Tibial nerve (tissue), 4 donors: ENCODE results near the gene PEX6. TPM values are rescaled to one million over a fixed set of nuclear protein-coding genes. Genes with fewer than 3 reads are reported as not detected.
A peak's percentile ranks its signal among the peaks of the same experiment; 100 is the strongest.

ENCODE experiments used
- DNase-seq, 2 donors: peaks; one replicate each; pipeline ENCODE4 v3.0.0-alpha.2; 2019; ENCODE audit warnings: low spot score in 2 of 2
- H3K27ac ChIP-seq, 4 donors: fragments of 200-600 bp; sonication (generic) in 3 of 4; one replicate each; pipeline ENCODE4 v1.5.1; 2017 to 2019; ENCODE audit warnings: mild to moderate bottlenecking in 1 of 4
- H3K27me3 ChIP-seq, 2 donors: fragments of 200-600 bp; sonication (generic) in 1 of 2; one replicate each; pipeline versions ENCODE4 v1.5.1 to v1.6.0; 2017 to 2019
- H3K36me3 ChIP-seq, 3 donors: fragments of 200-600 bp; sonication (generic); one replicate each; pipeline ENCODE4 v1.5.1; 2018 to 2019
- H3K4me1 ChIP-seq, 4 donors: fragments of 200-600 bp; sonication (generic) in 3 of 4; one replicate each; pipeline ENCODE4 v1.5.1; 2017 to 2019
- H3K4me3 ChIP-seq, 4 donors: fragments of 200-600 bp; sonication (generic) in 3 of 4; one replicate each; pipeline ENCODE4 v1.5.1; 2017 to 2019; ENCODE audit warnings: mild to moderate bottlenecking in 1 of 4, moderate library complexity in 1 of 4
- H3K9me3 ChIP-seq, 4 donors: fragments of 200-600 bp; sonication (generic) in 3 of 4; one replicate each; pipeline ENCODE4 v1.5.1; 2017 to 2019
- CTCF ChIP-seq, 5 experiments: fragments of 200-600 bp in 3 of 5; fragments of 450-650 bp in 2 of 5; sonication (generic) in 3 of 5; IDR thresholded peaks; one replicate each; pipeline ENCODE4 v1.5.1; 2016 to 2019; ENCODE audit warnings: antibody characterized with exemption in 5 of 5, mild to moderate bottlenecking in 3 of 5, moderate library complexity in 2 of 5
- EP300 ChIP-seq, 2 donors: sonication (generic); formaldehyde crosslinking; IDR thresholded peaks; one replicate each; pipeline ENCODE4 v1.6.1; 2017; ENCODE audit warnings: antibody characterized with exemption in 2 of 2, mild to moderate bottlenecking in 1 of 2
- POLR2A ChIP-seq, 2 donors: fragments of 450-650 bp; IDR thresholded peaks; one replicate each; pipeline ENCODE4 v1.6.1; 2017; ENCODE audit warnings: antibody characterized with exemption in 2 of 2, mild to moderate bottlenecking in 2 of 2, moderate library complexity in 2 of 2
- WGBS, 2 donors: methylation state at CpG; one replicate each; pipeline ENCODE4 v1.1.5; 2018; 5-methylcytosine and 5-hydroxymethylcytosine counted together
- total RNA-seq, 4 donors: library from RNA; depleted of rRNA; stranded (reverse); fragments of >200 nt; gene quantifications; one replicate each; pipeline ENCODE4 v1.1.0, GENCODE V29; 2016

The PEX6 gene
- total RNA-seq, 4 donors from 2014 or later = 20.3 to 32.8 (median 27.3) TPM

GRCh38 chr6:42935322-42935721 lies 43.7 kb downstream of the PEX6 start:
- Histone ChIP-seq H3K4me1 (peaks cover 0 to 33% (median 20%) of the 10 kb centered on the region in 4 donors), H3K4me3 (no peak overlapping the region), H3K36me3 (peaks cover 0 to 65% (median 27%) of the 10 kb centered on the region in 3 donors), H3K27ac (no peak overlapping the region), H3K9me3 (no peaks in the 10 kb centered on the region), H3K27me3 (no peaks in the 10 kb centered on the region)
- no peak for TF ChIP-seq CTCF (IDR thresholded peaks at IDR 0.05)
- TF ChIP-seq EP300 (IDR thresholded peaks at IDR 0.05) = no peak
- no peak for TF ChIP-seq POLR2A (IDR thresholded peaks at IDR 0.05)
- DNase-seq = no peak
- WGBS, 2 donors = 87 to 92% methylated on average over 7 of the region's 7 CpGs

GRCh38 chr6:42933205-42933604 lies 45.8 kb downstream of the PEX6 start:
- 50 to 56% methylated on average over 3 of the region's 3 CpGs for WGBS, 2 donors
- Histone ChIP-seq H3K9me3 (no peaks in the 10 kb centered on the region), H3K27ac (no peak overlapping the region), H3K36me3 (peaks cover 0 to 44% (median 27%) of the 10 kb centered on the region in 3 donors), H3K4me1 (peaks cover 0 to 37% (median 22%) of the 10 kb centered on the region in 4 donors), H3K27me3 (no peaks in the 10 kb centered on the region), H3K4me3 (no peak overlapping the region)
- DNase-seq = no peak
- TF ChIP-seq EP300 (IDR thresholded peaks at IDR 0.05) (peak in 1 of 2 donors; percentile 8), CTCF (IDR thresholded peaks at IDR 0.05) (no peak)

- 83 to 86% methylated on average over 3 of the region's 3 CpGs for WGBS, 2 donors
- TF ChIP-seq POLR2A (IDR thresholded peaks at IDR 0.05) (no peak), CTCF (IDR thresholded peaks at IDR 0.05) (no peak), EP300 (IDR thresholded peaks at IDR 0.05) (no peak)
- H3K27ac ChIP-seq = peak overlapping the region in 1 of 4 donors; percentile 32
Measured at GRCh38 chr6:42932412-42932811, 46.6 kb downstream of the PEX6 start.

GRCh38 chr6:42929821-42930360 lies 49.1 kb downstream of the PEX6 start:
- TF ChIP-seq CTCF (IDR thresholded peaks at IDR 0.05) = no peak
- TF ChIP-seq POLR2A (IDR thresholded peaks at IDR 0.05) = no peak
- no peak for TF ChIP-seq EP300 (IDR thresholded peaks at IDR 0.05)
- DNase-seq = peak in 1 of 2 donors; percentile 13
- 1 to 2% methylated on average over 16 of the region's 16 CpGs for WGBS, 2 donors
- H3K36me3 ChIP-seq = peaks cover 0 to 11% (median 8%) of the 10 kb centered on the region in 3 donors
- H3K27ac ChIP-seq = peak overlapping the region; percentile 85 to 96 (median 90)
- H3K4me3 ChIP-seq = peak overlapping the region; percentile 65 to 88 (median 84)
- H3K27me3 ChIP-seq = peaks cover 2 to 10% of the 10 kb centered on the region in 2 donors
- peaks cover 0 to 40% (median 22%) of the 10 kb centered on the region in 4 donors for H3K4me1 ChIP-seq
- H3K9me3 ChIP-seq = no peaks in the 10 kb centered on the region

More at GRCh38 chr6:42932412-42932811, 46.6 kb downstream of the PEX6 start:
- Histone ChIP-seq H3K9me3 (no peaks in the 10 kb centered on the region), H3K36me3 (peaks cover 0 to 36% (median 20%) of the 10 kb centered on the region in 3 donors), H3K27me3 (no peaks in the 10 kb centered on the region), H3K4me3 (no peak overlapping the region), H3K4me1 (peaks cover 0 to 40% (median 22%) of the 10 kb centered on the region in 4 donors)
- no peak for DNase-seq

- Histone ChIP-seq H3K4me3 (peak within 1 kb of the TSS; percentile 65 to 88 (median 84)), H3K4me1 (peaks cover 0 to 40% (median 22%) of the 10 kb centered on the region in 4 donors), H3K27me3 (peaks cover 3 to 17% of the 10 kb centered on the region in 2 donors), H3K36me3 (peaks cover 0 to 4% (median under 1%) of the 10 kb centered on the region in 3 donors), H3K27ac (peak within 1 kb of the TSS; percentile 85 to 96 (median 90)), H3K9me3 (no peaks in the 10 kb centered on the region)
- WGBS, 2 donors = 0 to 1% methylated on average over 33 to 35 of the region's 63 CpGs
- peak; percentile 25 to 84 for TF ChIP-seq EP300 (IDR thresholded peaks at IDR 0.05)
- TF ChIP-seq CTCF (IDR thresholded peaks at IDR 0.05) = peak in 3 of 5 experiments; percentile 10 to 53 (median 50)
- peak in 1 of 2 donors; percentile 53 for TF ChIP-seq POLR2A (IDR thresholded peaks at IDR 0.05)
- peak; percentile 84 to 86 for DNase-seq
Measured at GRCh38 chr6:42928986-42929820, 49.8 kb downstream of the PEX6 start, which contains the start of gene CNPY3. CNPY3 (plus strand) TSS chr6:42929480; CDS start chr6:42929571, 91 bp downstream.
